HG03095 (cell line): ENCODE measurements around the gene CEACAM21.

Source experiments
- ATAC-seq: cut with Tn5 transposase; IDR thresholded peaks from one replicate; pipeline ENCODE4 v1.9.1; 2021; ENCODE audit warnings: moderate library complexity; ENCODE audit not compliant: unreplicated experiment

CEACAM21 gene

DNA sequence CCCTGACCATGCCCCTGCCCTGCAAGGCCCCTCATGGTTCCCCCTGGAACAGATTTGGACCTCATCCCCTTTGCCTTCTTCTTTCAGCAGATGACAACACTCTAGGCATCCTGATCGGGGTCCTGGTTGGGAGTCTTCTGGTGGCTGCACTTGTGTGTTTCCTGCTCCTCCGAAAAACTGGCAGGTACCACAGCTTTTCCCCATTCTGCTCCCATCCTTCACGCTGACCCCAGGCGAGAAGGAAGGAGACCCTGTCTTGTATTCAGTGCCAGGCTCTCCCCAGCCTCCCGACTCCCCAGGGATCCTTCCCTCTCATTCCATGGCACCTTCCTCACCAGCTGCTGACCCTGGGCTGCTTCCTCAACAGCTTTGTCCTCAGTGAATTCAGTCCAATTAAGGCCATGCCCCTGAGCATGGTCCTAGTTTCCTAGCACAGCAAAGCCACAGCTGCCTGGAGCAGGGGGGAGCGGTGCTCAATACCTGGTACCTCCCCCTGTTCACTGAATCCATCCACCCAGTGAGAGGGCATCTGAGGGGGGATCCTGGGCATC is 8.4 kb downstream of the CEACAM21 start:
- ATAC-seq = no peak

GRCh38 chr19:41584931-41585330 is 9.0 kb downstream of the CEACAM21 start:
- no peak for ATAC-seq

- no peak for ATAC-seq
Measured at GRCh38 chr19:41586064-41586463, 10.1 kb downstream of the CEACAM21 start.

DNA sequence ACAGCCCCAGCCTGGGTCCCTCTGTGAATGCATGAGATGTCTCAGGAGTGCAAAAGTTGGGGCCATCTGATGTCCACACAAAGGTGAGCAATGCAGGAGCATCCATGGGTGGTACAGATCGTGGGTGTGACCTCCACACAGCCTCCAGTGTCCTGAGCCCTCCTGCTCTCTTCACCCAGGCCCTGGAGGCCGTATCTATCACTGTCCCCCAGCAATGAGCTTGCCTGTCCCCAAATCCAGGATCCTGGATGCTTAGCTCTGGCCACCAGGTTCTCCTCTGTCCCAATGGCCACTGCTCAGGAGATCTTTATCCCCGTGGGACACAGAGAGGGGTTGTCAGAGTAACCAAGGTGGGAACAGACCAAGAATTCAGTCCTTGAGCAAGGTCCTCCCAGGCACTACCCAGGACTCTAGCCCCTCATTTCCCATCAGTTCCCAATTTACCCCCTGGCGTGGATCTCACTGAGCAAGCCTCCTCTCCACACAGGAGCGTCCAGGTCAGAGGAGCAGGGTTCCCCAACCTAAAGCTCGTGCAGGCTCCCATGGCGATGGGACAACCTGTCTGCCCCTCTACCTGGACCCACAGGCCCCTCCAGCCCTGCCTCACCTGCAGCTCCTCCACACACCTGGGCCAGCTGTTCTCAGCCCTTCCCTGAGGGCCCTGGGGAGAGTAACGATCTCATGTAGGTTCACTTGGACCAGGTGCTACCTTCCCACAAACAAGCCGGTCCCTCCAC is 11.3 kb downstream of the CEACAM21 start:
- ATAC-seq = no peak

GRCh38 chr19:41587838-41588210 is 11.9 kb downstream of the CEACAM21 start:
- no peak for ATAC-seq

GRCh38 chr19:41588497-41589209 is 12.7 kb downstream of the CEACAM21 start:
- ATAC-seq = no peak

DNA sequence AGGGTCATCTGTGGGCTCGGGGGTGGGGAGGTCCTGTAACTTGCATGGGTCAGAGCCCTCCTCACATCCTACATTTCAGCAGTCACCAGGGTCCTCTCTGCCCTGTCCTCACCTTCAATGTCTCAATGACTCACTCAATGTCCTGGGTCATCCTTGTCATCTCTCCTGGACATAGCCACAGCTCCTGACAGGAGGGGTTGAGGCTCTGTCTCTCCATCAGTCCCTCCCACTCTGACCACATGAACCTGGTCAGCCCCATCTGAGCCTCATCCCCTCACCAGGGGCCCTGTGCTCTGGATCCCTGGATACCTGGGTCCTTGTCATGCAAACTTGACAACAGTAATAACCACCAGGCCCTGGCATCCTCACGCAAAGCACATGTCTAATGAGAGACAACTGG is 13.4 kb downstream of the CEACAM21 start:
- no peak for ATAC-seq

- ATAC-seq = no peak
Measured at GRCh38 chr19:41590936-41591335, 15.0 kb downstream of the CEACAM21 start.

GRCh38 chr19:41591951-41592562 is 16.1 kb downstream of the CEACAM21 start:
- no peak for ATAC-seq

DNA sequence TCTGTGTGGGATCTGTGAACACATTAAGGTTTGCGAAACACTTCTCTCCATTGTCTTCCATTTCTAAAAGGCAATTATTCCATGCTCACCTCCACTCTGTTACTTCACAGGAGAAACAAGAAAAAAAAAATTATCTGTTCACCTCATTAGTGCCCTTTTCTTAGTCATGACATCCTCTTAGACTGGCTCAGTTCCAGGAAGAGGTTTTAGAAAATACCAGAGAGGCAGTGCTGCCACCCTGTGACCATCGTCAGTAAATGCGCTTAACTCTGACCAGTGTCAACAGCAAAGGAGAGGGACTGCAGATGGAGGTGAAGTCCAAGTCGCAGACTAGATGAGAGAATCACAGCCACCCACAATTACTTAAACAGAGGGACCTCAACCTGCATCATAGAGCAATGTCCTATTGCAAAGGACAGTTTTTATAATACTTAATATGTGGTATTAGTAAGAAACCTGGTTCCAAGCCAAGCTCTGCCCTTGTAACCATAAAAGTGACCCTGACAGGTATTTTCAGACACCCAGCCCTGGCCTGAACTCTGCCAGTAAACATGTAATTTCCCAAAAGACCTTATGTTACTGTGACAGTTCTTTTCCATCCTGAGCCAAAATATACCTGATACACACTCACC is 19.4 kb downstream of the CEACAM21 start:
- no peak for ATAC-seq

DNA sequence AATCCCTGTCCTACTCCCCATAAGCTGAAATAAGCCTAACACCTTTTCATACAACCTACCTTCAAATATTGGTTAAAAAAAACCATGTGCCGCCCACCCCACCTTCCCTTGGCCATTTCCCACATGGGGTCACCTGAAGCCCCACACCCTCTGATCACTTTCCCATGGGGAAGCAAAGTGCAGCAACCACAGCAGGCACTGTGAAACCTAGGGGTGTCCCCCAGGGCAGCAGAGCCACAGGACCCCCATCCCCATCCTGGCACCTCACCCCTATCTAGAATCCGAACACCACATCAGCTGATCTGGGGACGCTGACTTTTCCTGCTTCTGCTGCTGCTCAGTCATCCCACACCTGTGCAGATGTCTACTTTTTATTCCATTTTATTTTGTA is 19.9 kb downstream of the CEACAM21 start:
- no peak for ATAC-seq

GRCh38 chr19:41597600-41598041 is 21.7 kb downstream of the CEACAM21 start:
- ATAC-seq = no peak

GRCh38 chr19:41599175-41599966 is 23.4 kb downstream of the CEACAM21 start:
- no peak for ATAC-seq

GRCh38 chr19:41601771-41602170 is 25.8 kb downstream of the CEACAM21 start:
- ATAC-seq = no peak

DNA sequence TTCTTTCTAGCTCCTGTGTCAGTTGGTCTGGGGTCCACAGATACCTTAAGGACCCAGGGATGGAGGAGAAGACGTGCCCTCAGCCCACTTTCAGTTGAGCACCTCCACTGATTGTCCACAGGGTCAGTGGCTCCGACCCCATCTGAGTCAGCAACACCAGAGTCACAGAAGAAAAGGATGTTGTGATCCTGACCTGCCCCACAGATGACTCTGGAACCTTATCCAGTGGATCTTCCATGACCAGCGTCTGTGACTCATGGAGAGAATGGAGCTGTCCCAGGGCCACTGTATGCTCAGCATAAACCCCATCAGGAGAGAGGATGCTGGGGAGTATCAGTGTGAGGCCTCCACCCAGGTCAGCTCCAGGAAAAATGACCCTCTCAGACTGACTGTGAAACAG is 28.9 kb downstream of the CEACAM21 start:
- no peak for ATAC-seq

- ATAC-seq = no peak
Measured at GRCh38 chr19:41606215-41606837, 30.4 kb downstream of the CEACAM21 start.

GRCh38 chr19:41607668-41608067 is 31.7 kb downstream of the CEACAM21 start:
- no peak for ATAC-seq

DNA sequence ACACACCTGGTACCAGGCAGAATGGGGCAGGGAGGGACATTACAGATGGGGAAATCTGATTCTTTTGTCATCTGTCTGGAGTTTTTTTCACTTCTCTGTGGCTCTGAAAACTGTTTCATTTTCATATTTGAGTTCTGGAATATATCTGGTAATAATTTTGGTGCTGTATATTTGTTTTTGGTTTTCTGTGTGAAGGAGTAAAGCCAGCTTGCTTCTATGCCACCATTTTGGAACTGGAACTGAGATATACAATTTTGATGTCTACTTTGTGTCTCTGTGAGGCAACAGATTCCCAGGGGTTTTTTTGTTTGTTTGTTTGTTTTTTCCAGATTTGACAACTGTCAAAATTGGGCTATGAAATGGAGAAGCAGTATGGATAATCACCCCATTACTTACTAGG is 34.8 kb downstream of the CEACAM21 start:
- no peak for ATAC-seq

- no peak for ATAC-seq
Measured at GRCh38 chr19:41612483-41612882, 36.5 kb downstream of the CEACAM21 start.

GRCh38 chr19:41615207-41615606 is 39.2 kb downstream of the CEACAM21 start:
- no peak for ATAC-seq
